DMS53 (cell line): Measurements from ENCODE around the gene PEX11A.
A peak's percentile ranks its signal among the peaks of the same experiment; 100 is the strongest.
"Not testable (repeated sequence)": the region's sequence is repeated elsewhere in the genome, so short reads cannot be mapped to it uniquely, and the experiment has no call there.

ENCODE experiments used
- DNase-seq: peaks from one replicate; lab custom pipeline; 2025; lab: John Stamatoyannopoulos, UW

PEX11A gene, protein sequence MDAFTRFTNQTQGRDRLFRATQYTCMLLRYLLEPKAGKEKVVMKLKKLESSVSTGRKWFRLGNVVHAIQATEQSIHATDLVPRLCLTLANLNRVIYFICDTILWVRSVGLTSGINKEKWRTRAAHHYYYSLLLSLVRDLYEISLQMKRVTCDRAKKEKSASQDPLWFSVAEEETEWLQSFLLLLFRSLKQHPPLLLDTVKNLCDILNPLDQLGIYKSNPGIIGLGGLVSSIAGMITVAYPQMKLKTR

DNA sequence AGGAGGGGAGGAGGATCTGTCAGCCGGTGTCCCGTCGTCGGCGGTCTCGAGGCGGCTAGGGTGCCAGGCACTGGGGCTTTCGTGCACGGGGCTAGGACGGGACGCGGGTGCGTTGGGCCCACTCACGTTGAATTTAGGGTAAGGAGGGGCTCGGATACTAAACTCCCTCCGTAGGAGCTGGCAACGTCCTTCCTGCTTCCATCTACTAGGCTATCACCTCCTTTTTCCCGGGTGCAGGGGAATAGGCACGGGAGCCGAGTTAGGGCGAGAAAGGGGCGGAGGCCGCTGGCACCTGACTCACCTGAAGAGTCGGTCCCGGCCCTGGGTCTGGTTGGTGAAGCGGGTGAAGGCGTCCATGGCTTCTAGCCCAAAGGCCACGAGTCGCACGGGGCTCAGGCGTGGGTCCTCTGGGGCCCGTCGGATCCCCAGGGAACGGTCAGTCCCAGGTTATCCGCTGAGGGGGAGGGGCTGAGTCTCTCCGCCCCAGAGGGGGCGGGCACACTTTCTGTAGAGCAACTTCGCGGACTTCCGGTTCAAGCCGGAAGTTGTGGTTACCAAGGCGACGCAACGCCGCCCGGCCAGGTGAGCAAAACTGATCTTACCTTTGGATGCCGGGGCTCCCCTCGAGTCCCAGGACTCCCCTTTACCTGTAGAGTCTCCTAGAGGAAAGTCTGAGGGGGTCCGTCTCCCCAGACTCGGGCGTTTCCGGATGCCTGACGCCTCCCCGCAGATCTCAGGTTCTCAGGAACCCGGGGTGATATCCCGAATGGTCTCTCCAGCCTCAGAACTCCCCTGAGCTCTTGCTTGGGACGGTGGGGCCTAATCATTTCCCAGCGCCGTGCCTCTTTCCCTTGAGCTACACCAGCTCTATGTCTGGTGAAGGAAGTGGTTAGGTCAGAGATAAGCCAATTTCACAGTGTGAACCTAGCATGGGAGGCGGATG, at the start of gene PEX11A, which contains the start of gene WDR93:
TSS of gene PEX11A (minus strand) at position 479 of the 943 bp plus-strand sequence. CDS start at position 357, 122 bp downstream.
TSS of gene WDR93 (plus strand) at position 536 of the 943 bp plus-strand sequence. CDS start 10,936 bp downstream, outside the sequence.
- peak; percentile 90 for DNase-seq

DNA sequence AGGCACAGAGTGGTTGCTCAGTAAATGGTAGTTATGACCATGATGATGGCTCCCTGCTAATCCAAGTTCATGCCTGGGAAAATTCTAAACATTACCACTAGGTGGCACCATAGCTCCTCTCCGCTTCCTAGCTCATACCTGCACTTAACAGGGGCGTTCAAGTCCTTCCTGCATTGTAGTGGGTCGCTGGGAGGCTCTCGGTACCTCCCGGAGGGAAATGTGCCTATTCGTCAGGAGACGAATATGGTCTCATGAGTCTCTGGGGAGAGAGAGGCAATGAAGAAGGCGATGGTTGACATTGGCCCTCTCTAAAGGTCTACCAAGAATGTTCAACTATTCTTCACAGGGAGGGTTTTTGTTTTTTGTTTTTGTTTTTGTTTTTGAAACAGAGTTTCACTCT, 49.6 kb upstream of the PEX11A start:
- peak; percentile 81 for DNase-seq

DNA sequence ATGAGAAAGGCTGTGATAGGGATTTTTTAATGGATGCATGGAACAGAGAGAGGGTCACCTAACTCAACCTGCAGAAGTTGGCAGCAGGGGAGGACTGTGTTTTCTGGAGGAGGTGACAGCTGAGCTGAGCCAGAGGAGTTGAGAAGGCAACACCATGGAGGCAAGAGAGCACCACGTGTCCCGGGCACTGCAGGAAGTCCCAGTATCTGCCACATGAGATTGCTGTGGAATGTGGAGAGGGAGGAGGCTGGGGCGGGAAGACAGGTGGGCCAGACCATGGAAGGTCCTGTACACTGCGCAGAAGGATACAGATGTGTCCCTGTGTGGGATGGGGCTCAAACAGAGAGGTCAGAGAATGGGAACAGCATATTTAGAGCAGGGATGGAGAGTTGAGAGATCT, 45.2 kb upstream of the PEX11A start:
- DNase-seq: no peak

DNA sequence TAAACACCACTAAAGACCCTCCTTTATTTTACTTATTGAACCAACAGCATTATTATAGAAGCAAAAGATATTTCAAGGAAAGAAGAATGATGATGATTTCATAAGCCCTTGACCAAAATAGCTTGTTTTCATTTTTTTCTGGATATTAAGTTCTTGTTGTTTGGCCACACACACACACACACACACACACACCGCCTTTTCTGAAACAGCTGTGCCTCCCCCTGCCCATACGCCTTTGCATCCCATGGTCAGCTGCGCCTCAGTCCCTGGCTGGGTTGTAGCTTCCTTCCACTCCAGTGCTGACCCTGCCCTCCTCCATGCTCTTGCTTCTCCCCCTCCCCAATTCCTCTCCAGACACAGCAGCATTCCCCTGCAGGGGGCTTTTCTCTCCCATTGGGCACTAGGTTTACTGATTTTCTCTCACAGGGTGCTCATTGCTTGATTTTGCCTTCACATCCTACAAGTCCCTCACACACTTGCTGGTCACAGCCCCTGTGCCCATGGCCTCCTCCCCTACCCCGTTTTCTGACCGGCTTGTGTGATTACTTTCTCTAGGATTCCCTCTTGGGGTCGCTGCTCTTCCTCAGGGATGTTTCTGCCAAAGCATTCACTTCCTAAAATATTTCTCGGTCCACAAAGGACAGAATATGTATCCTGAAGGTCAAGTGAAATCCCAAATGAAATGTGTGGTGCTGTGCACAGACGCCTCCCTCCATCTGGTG, 42.1 kb upstream of the PEX11A start:
- no peak for DNase-seq

DNA sequence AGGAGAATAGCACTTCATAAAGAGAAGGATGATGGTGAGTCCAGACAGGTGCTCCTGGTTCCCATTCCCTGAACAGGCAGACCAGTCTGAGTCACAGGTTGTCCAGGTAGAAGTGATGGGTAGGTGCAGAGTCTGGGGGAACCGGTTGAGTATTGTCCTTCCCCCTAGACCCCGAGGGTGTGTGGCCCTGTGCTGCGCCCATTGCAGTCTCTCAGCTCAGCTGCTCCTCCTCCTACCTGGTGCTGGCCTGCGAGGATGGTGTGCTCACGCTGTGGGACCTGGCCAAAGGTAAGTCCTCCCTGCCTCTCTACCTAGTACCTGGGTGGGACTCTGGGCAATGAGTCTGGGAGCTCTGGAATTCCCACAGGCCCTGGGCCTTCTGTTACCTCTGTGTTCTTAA, 40.7 kb upstream of the PEX11A start:
- DNase-seq: no peak

DNA sequence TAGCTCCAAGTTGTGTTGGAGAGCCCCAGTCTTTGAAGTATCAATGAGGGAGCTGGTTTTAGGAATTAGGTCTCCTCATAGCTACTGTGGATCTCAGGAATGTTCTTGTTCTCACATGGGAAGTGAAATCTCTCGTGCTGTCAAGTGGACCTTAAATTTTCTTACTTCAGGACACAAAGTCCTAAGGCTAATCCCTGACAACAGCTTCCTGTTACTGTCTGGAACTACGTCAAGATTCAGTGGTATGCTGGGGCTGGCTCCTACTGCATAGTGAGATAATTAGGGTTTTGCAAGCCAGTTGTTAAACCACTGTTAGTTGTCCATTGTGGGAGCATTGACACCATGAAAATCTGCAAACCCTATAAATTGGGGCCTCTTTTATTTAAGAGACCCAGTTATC, 37.7 kb upstream of the PEX11A start:
- DNase-seq: no peak

DNA sequence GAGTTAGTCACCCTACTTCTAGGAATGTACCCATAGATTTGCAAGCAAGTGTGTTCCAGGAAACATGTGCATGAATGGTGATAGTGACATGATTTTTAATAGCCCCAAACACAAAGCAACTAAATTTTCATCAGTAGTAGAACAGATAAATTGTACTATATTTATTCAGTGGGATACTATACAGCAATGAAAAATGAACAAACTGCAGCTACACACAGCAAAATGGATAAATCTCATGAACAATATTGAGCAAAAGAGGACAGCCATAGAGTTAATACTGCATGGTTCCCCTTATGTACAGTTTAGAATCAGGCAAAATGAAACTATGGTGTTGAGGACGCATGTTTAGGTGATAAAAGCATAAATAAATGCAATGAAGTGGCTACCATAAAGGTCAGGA, 34.5 kb upstream of the PEX11A start:
- no peak for DNase-seq

DNA sequence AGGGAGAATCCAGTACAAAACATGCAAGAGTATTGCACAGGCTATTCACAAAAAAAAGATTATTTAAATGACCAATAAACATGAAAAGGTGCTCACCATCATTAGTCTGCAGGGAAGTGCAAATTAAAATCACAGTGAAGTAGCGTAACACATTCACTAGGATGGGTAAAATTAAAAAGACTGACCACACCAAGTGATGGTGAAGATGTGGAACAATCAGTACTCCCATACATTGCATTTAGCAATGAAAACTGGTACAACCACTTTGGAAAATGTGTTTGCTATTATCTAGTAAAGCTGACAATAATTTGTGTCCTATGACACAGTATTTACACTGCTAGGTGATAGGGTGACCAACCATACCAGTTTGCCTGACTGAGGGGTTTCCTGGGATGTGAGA, 34.1 kb upstream of the PEX11A start:
- no peak for DNase-seq

DNA sequence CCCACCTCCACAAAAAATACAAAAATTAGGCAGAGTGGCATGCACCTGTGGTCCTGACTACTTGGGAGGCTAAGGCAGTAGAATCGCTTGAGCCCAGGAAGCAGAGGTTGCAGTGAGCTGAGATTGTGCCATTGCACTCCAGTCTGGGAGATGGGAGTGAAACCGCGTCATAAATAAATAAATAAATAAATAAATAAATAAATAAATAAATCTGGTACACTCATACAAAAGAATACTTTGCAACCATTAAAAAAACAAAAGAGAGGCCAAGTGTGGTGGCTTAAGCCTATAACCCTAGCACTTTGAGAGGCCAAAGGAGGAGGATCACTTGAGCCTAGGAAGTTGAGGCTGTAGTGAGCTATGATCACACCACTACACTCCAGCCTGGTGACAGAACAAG, 32.5 kb upstream of the PEX11A start:
- DNase-seq: no peak

DNA sequence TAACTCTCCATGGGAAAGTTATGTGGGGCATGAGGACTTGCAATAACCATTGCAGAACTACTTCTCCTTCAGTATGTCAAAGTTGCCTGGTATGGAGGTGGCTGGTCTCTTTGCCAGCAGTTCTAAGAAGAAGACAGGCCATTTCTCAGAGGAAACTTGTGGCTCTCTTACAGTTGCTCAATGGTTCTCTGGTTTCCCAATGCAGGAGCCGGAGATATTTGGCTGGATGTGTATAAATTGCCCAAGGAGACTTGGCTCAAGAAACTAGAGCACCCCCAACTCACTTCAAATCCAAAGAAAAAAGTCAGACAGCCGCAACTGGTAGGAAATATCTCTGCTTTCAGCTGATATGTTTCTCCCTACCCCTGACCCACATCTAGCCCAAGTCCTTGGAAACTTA, 24.2 kb upstream of the PEX11A start:
- no peak for DNase-seq

DNA sequence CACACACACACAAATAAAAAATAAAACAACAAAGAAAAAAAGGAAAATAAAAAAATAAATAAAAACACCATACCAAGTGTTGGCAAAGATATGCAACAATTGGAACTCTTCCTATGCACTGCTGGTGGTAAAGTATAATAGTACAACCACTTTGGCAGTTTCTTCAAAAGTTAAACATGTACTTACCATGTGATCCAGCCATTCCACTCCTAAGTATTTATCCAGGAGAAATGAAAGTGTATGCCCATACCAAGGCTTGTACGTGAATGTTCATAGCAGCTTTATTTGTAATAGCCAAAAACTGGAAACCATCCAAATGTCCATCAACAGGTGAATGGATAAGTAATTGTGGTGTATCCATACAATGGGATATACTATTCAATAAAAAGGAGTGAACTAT, 17.0 kb upstream of the PEX11A start:
- DNase-seq: no peak

DNA sequence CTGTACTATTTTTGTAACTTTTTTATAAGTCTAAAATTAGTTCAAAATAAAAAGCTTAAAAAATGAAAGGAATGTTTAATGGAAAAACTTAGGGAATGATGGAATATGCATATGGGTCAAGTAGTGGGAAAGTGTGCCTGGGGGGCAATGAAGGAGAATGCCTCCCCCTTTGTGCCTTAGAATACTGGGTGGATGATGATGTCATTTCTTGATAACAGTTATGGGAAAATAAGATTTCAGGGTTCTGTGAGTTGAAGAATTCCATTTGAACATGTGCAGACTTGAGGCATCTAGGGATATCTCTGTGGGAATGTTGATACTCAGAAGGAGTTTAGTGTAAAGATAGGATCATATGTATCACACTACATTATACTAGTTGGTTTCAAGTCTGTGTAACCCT, 13.9 kb upstream of the PEX11A start:
- no peak for DNase-seq

DNA sequence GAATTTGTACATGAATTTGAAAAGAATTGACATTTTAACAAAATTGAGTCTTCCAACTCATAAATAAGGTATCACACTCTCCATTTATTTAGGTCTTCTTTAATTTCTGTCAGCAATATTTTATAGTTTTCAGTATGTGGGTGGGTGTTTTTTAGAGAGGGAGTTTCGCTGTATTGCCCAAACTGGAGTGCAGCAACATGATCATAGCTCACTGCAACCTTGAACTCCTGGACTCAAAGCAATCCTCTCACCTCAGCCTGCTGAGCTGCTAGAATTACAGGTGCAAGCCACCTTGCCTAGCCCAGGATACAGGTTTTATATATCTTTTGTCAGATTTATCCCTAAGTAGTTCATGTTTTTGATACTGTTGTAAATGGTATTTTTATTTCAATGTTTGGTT, 4.6 kb upstream of the PEX11A start:
- DNase-seq: no peak

DNA sequence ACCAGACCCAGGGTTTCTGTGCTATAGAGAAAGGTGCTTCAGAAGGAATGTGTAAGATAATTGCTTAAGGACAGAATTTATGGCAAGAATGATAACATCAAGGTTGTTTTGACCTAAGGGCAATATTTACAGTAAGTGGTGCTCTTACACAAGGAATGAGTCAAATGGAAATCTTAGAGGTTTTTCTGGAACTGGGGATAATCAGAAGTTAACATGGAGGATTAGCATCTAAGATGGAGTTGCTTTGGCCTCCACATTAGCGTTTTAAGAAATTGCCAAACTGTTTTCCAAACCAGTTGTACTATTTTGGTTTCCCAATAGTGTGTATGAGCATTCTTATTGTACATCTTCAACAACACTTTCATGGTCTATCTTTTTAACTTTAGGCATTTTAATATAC, 3.1 kb upstream of the PEX11A start:
- no peak for DNase-seq

DNA sequence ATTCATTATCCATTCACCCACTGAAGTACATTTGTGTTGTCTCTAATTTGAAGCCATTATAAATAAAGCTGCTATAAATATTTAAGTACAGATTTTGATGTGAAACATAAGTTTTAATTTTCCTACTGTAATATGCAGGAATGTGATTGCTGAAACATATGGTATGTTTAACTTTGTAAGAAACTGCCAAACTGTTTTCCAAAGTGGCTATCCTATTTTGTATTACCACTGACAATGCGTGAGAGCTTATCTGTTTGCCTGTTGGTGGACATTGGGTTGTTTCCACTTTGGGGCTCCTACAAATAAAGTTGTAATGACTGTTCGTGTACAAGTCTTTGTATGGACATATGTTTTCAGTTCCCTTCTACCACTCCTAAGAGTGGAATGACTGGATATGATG, 2.5 kb upstream of the PEX11A start:
- DNase-seq: no peak

DNA sequence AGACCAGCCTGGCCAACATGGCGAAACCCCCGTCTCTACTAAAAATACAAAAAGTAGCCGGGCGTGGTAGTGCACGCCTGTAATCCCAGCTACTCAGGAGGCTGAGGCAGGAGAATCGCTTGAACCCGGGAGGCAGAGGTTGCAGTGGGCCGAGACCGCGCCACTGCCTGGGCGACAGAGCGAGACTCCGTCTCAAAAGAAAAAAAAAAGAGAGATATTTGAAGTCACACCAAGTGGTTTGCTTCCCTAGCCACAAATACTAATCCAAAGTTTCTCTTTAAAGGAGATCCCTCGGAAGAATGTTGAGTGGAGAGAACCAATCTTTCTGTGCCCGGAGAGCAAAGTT, 651 bp downstream of the PEX11A start:
- not testable (repeated sequence) for DNase-seq

DNA sequence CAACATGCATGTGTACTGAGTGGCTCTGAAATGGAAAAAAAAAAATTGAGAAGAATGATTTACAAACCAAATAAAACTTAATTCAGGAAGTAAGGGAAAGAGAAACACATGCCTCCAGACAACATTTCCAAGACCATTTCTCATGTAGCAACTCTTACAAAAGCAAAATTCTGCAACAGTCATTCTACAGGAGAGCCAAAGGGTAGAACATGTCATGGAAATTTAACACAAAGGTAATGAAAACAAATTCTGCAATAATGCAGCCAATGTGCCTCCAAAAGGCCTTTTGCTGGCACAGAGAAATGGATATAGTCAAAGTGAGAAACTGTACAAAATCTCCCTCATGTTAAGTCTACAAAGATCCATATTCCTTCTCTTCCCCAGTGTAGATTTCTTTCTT, 4.0 kb downstream of the PEX11A start:
- DNase-seq: no peak

DNA sequence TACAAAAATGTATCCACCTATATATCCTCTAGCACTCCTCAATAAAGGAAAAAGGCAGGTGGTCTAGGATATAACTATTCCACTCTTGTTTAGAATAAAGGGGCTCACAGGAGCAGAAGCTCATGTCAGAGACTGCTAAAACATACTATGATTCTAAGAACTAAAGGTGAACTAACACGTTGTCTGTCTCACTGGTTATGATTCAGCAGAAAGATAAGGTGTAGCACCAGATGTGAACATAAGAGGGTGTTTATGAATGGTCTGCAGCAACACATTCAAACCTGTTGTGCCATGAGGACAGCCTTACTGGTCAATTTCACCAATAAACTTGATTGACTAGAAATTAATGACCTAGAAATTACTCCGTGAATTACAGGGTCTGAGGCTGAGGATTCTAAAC, 4.6 kb downstream of the PEX11A start:
- DNase-seq: no peak

DNA sequence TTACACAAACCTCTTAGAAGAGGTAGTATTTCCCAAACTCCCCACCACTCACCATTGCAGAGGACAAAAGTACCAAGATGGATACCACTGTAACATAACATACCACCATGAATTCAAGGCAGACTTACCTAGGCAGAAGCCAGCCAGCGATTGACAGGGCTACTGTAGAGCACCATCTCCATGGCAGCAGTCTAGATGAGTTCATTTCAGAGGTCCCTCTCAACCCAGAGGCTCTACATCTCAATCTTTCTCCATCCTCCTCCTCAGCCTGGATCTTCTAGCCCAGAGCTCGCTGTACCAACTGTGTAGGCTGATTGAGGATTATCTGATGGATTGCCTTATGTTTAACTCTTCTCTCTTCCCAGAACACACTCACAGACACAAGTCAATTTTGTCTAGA, 9.4 kb downstream of the PEX11A start:
- DNase-seq: no peak

DNA sequence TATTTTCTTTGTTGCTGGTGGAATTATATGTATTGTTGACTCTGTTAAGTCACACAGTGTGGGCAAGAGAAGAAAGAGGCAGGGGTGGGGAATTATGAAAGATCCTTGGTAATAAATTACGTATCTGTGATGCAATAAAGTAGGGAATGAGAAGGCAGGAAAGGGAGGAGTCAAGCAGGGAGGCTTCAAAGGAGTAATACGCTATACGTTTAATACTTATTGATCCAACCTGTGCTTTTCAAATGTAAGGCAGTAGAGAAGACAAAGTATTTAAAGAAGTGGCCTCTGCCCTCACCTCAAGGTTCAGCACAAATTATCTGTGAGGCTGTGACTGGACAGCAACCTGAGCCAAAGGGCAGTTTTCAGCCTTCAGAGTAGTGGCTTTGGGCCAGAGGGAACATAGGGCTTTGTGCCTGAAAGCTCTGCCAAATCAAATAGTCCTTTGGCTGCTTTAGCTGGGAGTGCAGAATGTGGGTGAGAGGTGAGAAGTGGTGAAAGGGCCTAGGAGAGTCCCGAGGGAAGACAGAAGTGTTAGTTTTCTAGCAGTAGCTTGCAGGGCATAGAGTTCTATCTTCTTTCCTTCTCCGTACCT, 10.2 kb downstream of the PEX11A start:
- DNase-seq: no peak

DNA sequence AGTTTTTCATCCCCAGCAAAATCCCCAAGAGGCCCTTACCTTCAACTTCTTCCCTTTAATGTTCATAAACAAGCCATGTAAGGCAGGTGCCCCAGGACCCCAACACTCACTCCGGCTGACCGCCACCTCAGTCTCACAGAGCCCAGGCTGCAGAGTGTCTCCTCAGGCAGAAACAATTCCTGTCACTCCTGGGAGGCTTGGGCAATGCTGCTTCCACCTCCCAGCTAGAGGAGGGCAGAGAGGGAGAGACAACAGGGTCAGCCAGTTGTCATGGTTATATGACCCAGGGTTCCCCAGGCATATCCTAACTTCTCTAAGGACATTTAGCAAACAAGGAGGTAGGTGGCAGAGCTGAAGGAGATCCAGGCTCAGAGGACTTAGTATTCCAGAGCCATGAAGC, 11.3 kb downstream of the PEX11A start, which contains the start of gene PLIN1:
TSS of gene PLIN1 (minus strand) at position 156 of the 400 bp plus-strand sequence. CDS start 1,878 bp downstream, outside the sequence.
- no peak for DNase-seq

DNA sequence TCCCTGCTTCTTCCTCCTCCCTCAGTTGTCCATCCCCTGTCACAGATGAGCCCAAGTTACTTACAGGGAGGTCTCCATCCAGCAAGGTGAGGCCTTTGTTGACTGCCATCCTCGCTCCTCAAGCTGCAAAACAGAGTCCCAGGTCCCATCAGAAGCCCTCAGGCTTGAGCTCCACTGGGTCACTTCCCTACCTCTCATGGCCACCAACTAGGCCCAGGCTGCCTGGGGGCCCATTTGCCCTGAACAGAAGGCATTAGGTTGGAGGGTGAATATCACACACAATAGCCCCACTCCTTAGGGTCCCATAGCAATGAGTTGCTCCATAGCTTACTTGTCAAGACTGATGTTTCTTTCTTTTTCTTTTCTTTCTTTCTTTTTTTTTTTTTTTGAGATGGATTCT, 13.2 kb downstream of the PEX11A start:
- no peak for DNase-seq
